Activated CD4-positive, alpha-beta T cell treated with anti-CD3 and anti-CD28 coated beads, Interleukin-2, amount 50 U/mL, for 48 hours (primary cell): ENCODE measurements around the gene E4F1.
A peak's percentile ranks its signal among the peaks of the same experiment; 100 is the strongest.

Source experiments
- DNase-seq, 2 experiments: peaks; one replicate each; pipeline ENCODE4 v3.0.0-alpha.2; 2020

The E4F1 gene, protein sequence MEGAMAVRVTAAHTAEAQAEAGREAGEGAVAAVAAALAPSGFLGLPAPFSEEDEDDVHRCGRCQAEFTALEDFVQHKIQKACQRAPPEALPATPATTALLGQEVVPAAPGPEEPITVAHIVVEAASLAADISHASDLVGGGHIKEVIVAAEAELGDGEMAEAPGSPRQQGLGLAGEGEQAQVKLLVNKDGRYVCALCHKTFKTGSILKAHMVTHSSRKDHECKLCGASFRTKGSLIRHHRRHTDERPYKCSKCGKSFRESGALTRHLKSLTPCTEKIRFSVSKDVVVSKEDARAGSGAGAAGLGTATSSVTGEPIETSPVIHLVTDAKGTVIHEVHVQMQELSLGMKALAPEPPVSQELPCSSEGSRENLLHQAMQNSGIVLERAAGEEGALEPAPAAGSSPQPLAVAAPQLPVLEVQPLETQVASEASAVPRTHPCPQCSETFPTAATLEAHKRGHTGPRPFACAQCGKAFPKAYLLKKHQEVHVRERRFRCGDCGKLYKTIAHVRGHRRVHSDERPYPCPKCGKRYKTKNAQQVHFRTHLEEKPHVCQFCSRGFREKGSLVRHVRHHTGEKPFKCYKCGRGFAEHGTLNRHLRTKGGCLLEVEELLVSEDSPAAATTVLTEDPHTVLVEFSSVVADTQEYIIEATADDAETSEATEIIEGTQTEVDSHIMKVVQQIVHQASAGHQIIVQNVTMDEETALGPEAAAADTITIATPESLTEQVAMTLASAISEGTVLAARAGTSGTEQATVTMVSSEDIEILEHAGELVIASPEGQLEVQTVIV

GRCh38 chr16:2223221-2223941, at the start of gene E4F1:
TSS of gene E4F1 (plus strand) at chr16:2223591. CDS start at chr16:2223614, 23 bp downstream.
- peak; percentile 100 for DNase-seq

GRCh38 chr16:2173916-2174315, 49.5 kb upstream of the E4F1 start:
- no peak for DNase-seq

GRCh38 chr16:2174396-2175131, 48.8 kb upstream of the E4F1 start:
- DNase-seq = no peak

DNA sequence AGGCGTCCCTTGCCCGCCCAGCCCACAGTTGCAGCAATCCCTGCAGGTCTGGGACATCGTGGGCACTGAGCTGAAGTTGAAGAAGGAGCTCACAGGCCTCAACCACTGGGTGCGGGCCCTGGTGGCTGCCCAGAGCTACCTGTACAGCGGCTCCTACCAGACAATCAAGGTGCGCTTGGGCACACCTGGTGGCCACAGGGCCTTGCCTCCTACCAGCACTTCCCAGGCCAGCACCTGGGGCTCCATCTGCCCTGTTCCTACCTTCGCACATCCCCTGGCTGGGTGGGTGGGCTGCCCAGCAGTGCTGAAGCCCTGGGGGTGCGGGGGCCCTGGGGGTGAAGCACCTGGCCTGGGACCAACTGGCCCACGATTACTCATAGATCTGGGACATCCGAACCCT, 47.9 kb upstream of the E4F1 start:
- no peak for DNase-seq

GRCh38 chr16:2176047-2176446, 47.3 kb upstream of the E4F1 start:
- no peak for DNase-seq

- no peak for DNase-seq
These were observed 46.3 kb upstream of the E4F1 start for GRCh38 chr16:2177101-2177500.

- no peak for DNase-seq
These were observed 45.8 kb upstream of the E4F1 start for GRCh38 chr16:2177561-2177960.

GRCh38 chr16:2178321-2179106, 44.9 kb upstream of the E4F1 start:
- peak; percentile 15 to 30 for DNase-seq

DNA sequence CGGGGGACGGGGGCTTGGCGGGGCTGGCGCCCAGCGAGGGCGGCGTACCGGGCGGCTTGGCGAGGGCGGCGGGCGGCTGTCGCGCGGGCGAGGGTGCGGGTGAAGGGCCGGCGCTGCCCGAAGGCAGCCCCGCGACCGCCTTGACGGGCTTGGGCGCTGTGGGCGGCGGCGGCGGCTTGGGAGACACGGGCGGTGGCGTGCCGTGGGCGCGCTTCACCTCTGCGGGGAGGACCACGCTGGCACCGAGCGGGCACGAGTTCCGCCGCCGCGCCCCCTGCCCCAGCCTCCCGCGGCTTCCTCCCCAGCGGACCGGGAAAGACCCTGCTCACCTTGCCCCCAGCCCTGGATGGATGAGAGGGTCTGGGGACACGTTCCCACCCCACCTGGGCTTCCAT, 44.3 kb upstream of the E4F1 start:
- DNase-seq = no peak

DNA sequence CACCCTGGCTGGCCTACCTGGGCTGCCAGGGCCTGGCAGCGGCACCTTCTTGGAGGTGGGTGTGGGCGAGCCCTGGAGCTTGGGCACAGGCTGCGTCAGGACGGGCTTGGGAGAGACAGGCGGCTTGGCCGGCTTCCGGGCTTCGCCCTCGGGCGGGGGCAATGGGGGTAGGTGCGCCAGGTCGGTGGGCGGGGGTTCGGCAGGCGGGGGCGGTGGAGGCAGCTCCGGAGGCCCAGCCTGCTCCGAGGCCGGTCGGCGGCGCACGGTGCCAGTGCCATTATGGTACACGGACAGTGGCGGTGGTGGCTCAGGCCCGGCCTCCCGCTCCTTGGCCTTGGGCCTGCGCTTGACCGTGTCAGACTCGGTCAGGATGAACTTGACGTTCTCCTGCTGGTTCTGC, 43.8 kb upstream of the E4F1 start:
- DNase-seq = no peak

GRCh38 chr16:2180461-2180860, 42.9 kb upstream of the E4F1 start:
- DNase-seq = no peak

DNA sequence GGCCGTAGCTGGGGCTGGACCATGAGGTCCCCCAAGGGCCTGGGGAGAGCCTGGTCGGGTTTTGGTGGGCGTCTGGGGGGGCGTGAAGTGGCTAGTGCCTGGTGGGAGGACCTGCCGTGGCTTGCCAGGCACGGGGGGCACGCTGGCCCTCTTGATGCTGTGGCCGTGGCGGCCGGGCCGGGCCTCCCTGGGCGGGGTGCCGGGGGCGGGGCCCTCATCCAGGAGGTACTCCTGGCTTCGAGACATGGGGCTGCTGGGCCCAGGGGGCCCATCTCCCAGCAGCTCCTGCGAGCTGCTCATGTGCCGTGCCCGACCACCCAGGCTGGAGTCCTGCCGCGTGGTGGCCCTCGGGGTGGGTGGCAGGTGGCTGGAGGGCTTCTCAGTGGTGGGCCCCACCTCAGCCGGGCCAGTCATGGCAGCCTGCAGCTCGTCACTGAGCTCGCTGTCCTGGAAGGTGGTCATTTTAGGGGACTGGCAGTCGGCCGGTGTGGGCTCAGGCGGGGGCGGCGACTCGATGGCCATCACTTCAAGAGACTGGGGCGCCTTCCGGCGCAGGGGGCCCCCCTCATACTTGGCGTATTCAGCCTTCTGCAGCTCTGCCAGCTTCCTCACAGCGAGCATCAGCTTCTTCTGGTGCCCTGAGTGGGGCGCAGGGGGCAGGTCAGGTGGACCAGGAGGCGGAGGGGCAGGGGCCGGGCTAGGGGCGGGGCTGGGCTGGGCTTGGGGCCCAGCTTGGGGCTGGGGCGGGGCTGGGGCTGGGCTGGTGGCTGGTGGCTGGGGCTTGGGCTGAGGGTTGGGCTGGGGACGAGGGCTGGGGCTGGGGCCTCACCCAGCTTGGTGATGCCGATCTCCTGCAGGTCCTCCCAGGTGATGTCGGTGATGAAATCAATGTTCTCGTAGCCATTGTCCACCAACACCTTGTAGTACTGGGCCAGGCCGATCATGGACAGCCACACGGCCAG, 42.1 kb upstream of the E4F1 start:
- no peak for DNase-seq

- no peak for DNase-seq
These were observed 41.4 kb upstream of the E4F1 start for GRCh38 chr16:2181952-2182351.

GRCh38 chr16:2183671-2184070, 39.7 kb upstream of the E4F1 start:
- no peak for DNase-seq

GRCh38 chr16:2184346-2184745, 39.0 kb upstream of the E4F1 start:
- no peak for DNase-seq

DNA sequence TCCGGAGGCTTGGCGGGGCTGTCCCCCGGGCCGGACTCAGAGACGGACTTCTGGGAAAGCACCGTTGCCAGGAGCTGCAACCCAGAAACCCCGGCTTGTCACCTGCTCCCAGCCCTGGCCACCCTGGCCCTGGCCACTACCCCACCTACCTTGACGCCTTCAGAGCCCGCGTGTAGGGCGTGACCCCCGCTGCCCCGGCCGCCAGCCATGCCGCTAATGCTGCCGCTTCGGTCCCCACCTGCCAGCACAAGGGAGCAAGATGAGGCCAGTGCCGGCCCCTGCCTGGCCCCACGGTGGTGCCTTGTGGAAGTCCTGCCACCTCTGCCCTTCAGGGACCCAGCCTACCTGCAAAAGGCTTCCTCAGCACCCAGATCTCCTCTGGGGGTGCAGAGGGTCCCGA, 38.4 kb upstream of the E4F1 start:
- DNase-seq = no peak

- DNase-seq = no peak
These were observed 37.3 kb upstream of the E4F1 start for GRCh38 chr16:2186064-2186463.

GRCh38 chr16:2186505-2186904, 36.9 kb upstream of the E4F1 start:
- DNase-seq = no peak

GRCh38 chr16:2187212-2187611, 36.2 kb upstream of the E4F1 start:
- no peak for DNase-seq

DNA sequence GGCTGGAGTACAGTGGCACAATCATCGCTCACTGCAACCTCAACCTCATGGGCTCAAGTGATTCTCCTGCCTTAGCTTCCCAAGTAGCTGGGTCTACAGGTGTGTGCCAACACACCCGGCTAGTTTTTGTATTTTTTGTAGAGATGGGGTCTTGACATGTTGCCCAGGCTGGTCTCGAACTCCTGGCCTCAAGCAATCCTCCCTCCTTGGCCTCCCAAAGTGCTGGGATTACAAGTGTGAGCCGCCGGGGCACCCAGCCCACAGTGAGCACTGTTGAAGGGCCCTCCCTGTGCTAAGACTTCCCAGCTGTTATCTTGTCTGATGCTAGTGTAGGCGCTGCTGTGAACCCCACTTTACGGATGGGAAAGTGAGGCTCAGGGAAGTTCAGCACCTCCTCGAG, 35.0 kb upstream of the E4F1 start:
- no peak for DNase-seq
